ENCODE data around the gene NUP98.

Gene NUP98

GRCh38 chr11:3831378-3832239 is 34.3 kb upstream of the NUP98 start:
- H3K23ac ChIP-seq (ENCODE audit: low read length): no peak overlapping the region
- H3K36me3 ChIP-seq (ENCODE audit: control insufficient read depth, insufficient read depth, low read length): peaks cover 9% of the 10 kb centered on the region
- peaks cover 12% of the 10 kb centered on the region for H3K4me1 ChIP-seq (ENCODE audit: control insufficient read depth, low read depth, low read length)
- peaks cover 9% of the 10 kb centered on the region for H3K79me2 ChIP-seq (ENCODE audit: control insufficient read depth, insufficient read depth, low read length)
- H3K27ac ChIP-seq (ENCODE audit: low read depth, low read length): no peak overlapping the region
- no peak overlapping the region for H3K4me2 ChIP-seq (ENCODE audit: low read length)
- no peak overlapping the region for H4K8ac ChIP-seq (ENCODE audit: low read depth, low read length)
- H3K9ac ChIP-seq (ENCODE audit: low read length): no peak overlapping the region
- H3K18ac ChIP-seq (ENCODE audit: low read length): no peak overlapping the region
- no peak overlapping the region for H2BK15ac ChIP-seq (replicated peaks; ENCODE audit: low read depth)
- no CpG with 5 or more reads among the region's 13 CpGs for WGBS (ENCODE audit: extremely low coverage, insufficient coverage, low lambda C conversion rate)
- no peaks in the 10 kb centered on the region for H3K27me3 ChIP-seq (ENCODE audit: insufficient read depth, low read length, poor library complexity)
- peaks cover 32% of the 10 kb centered on the region for H3K79me1 ChIP-seq (ENCODE audit: low read length)
- H2BK120ac ChIP-seq (ENCODE audit: low read depth, low read length): no peak overlapping the region
- no peak overlapping the region for H2BK5ac ChIP-seq (ENCODE audit: low read length)
- no peak overlapping the region for H3K4me3 ChIP-seq (ENCODE audit: low read length)
- DNase-seq: no peak
- H3K56ac ChIP-seq (ENCODE audit: low read length): no peak overlapping the region
- H2AK5ac ChIP-seq (ENCODE audit: low read length): no peak overlapping the region
- H3K4ac ChIP-seq (ENCODE audit: low read depth, low read length): no peak overlapping the region
- H4K5ac ChIP-seq (ENCODE audit: low read length): no peak overlapping the region

- H3K9ac ChIP-seq (ENCODE audit: low read length): no peak overlapping the region
- no peak overlapping the region for H3K18ac ChIP-seq (ENCODE audit: low read length)
- no peak overlapping the region for H3K4me2 ChIP-seq (ENCODE audit: low read length)
- no peak overlapping the region for H3K23ac ChIP-seq (ENCODE audit: low read length)
- peaks cover 29% of the 10 kb centered on the region for H3K79me1 ChIP-seq (ENCODE audit: low read length)
- no peak overlapping the region for H3K27ac ChIP-seq (ENCODE audit: low read depth, low read length)
- H3K36me3 ChIP-seq (ENCODE audit: control insufficient read depth, insufficient read depth, low read length): peaks cover 12% of the 10 kb centered on the region
- peaks cover 11% of the 10 kb centered on the region for H3K4me1 ChIP-seq (ENCODE audit: control insufficient read depth, low read depth, low read length)
- H3K4ac ChIP-seq (ENCODE audit: low read depth, low read length): no peak overlapping the region
- H2AK5ac ChIP-seq (ENCODE audit: low read length): no peak overlapping the region
- peaks cover 8% of the 10 kb centered on the region for H3K79me2 ChIP-seq (ENCODE audit: control insufficient read depth, insufficient read depth, low read length)
- H2BK5ac ChIP-seq (ENCODE audit: low read length): no peak overlapping the region
- no peak overlapping the region for H2BK15ac ChIP-seq (replicated peaks; ENCODE audit: low read depth)
- WGBS (ENCODE audit: extremely low coverage, insufficient coverage, low lambda C conversion rate): no CpG with 5 or more reads among the region's 1 CpG
- H3K56ac ChIP-seq (ENCODE audit: low read length): no peak overlapping the region
- H4K5ac ChIP-seq (ENCODE audit: low read length): no peak overlapping the region
- no peaks in the 10 kb centered on the region for H3K27me3 ChIP-seq (ENCODE audit: insufficient read depth, low read length, poor library complexity)
- H3K4me3 ChIP-seq (ENCODE audit: low read length): no peak overlapping the region
- H2BK120ac ChIP-seq (ENCODE audit: low read depth, low read length): no peak overlapping the region
- H4K8ac ChIP-seq (ENCODE audit: low read depth, low read length): no peak overlapping the region
- DNase-seq: no peak
Measured at GRCh38 chr11:3830730-3831129, 33.4 kb upstream of the NUP98 start.

- WGBS (ENCODE audit: extremely low coverage, insufficient coverage, low lambda C conversion rate): no CpG with 5 or more reads among the region's 3 CpGs
- peaks cover 8% of the 10 kb centered on the region for H3K79me2 ChIP-seq (ENCODE audit: control insufficient read depth, insufficient read depth, low read length)
- no peak for DNase-seq
Measured at GRCh38 chr11:3830088-3830487, 32.7 kb upstream of the NUP98 start.

GRCh38 chr11:3827434-3828186 is 30.3 kb upstream of the NUP98 start:
- peaks cover 13% of the 10 kb centered on the region for H3K36me3 ChIP-seq (ENCODE audit: control insufficient read depth, insufficient read depth, low read length)
- H4K8ac ChIP-seq (ENCODE audit: low read depth, low read length): no peak overlapping the region
- DNase-seq: no peak
- H3K4me2 ChIP-seq (ENCODE audit: low read length): no peak overlapping the region
- no peak overlapping the region for H3K9ac ChIP-seq (ENCODE audit: low read length)
- no peak overlapping the region for H3K4ac ChIP-seq (ENCODE audit: low read depth, low read length)
- no peak overlapping the region for H3K27ac ChIP-seq (ENCODE audit: low read depth, low read length)
- no peak overlapping the region for H2AK5ac ChIP-seq (ENCODE audit: low read length)
- H3K79me2 ChIP-seq (ENCODE audit: control insufficient read depth, insufficient read depth, low read length): peaks cover 3% of the 10 kb centered on the region
- peaks cover 15% of the 10 kb centered on the region for H3K79me1 ChIP-seq (ENCODE audit: low read length)
- peaks cover 4% of the 10 kb centered on the region for H3K4me1 ChIP-seq (ENCODE audit: control insufficient read depth, low read depth, low read length)
- no peak overlapping the region for H2BK5ac ChIP-seq (ENCODE audit: low read length)
- H3K23ac ChIP-seq (ENCODE audit: low read length): no peak overlapping the region
- H3K27me3 ChIP-seq (ENCODE audit: insufficient read depth, low read length, poor library complexity): no peaks in the 10 kb centered on the region
- no peak overlapping the region for H3K18ac ChIP-seq (ENCODE audit: low read length)
- H4K5ac ChIP-seq (ENCODE audit: low read length): no peak overlapping the region
- WGBS (ENCODE audit: extremely low coverage, insufficient coverage, low lambda C conversion rate): no CpG with 5 or more reads among the region's 35 CpGs
- H3K4me3 ChIP-seq (ENCODE audit: low read length): no peak overlapping the region
- H2BK120ac ChIP-seq (ENCODE audit: low read depth, low read length): no peak overlapping the region
- no peak overlapping the region for H3K56ac ChIP-seq (ENCODE audit: low read length)
- no peak overlapping the region for H2BK15ac ChIP-seq (replicated peaks; ENCODE audit: low read depth)

More at GRCh38 chr11:3830088-3830487, 32.7 kb upstream of the NUP98 start:
- Histone ChIP-seq H2BK5ac (ENCODE audit: low read length) (no peak overlapping the region), H2BK15ac (replicated peaks; ENCODE audit: low read depth) (no peak overlapping the region), H3K56ac (ENCODE audit: low read length) (no peak overlapping the region), H3K23ac (ENCODE audit: low read length) (no peak overlapping the region), H3K36me3 (ENCODE audit: control insufficient read depth, insufficient read depth, low read length) (peaks cover 13% of the 10 kb centered on the region), H2AK5ac (ENCODE audit: low read length) (no peak overlapping the region), H3K4me3 (ENCODE audit: low read length) (no peak overlapping the region), H4K8ac (ENCODE audit: low read depth, low read length) (no peak overlapping the region), H4K5ac (ENCODE audit: low read length) (no peak overlapping the region), H2BK120ac (ENCODE audit: low read depth, low read length) (no peak overlapping the region), H3K27ac (ENCODE audit: low read depth, low read length) (no peak overlapping the region), H3K79me1 (ENCODE audit: low read length) (peaks cover 26% of the 10 kb centered on the region), H3K4me2 (ENCODE audit: low read length) (no peak overlapping the region), H3K27me3 (ENCODE audit: insufficient read depth, low read length, poor library complexity) (no peaks in the 10 kb centered on the region), H3K9ac (ENCODE audit: low read length) (no peak overlapping the region), H3K4me1 (ENCODE audit: control insufficient read depth, low read depth, low read length) (peaks cover 8% of the 10 kb centered on the region), H3K4ac (ENCODE audit: low read depth, low read length) (no peak overlapping the region), H3K18ac (ENCODE audit: low read length) (no peak overlapping the region)

- no peak overlapping the region for H3K18ac ChIP-seq (ENCODE audit: low read length)
Measured at GRCh38 chr11:3826721-3827120, 29.4 kb upstream of the NUP98 start.

More at GRCh38 chr11:3826721-3827120, 29.4 kb upstream of the NUP98 start:
- no peak overlapping the region for H2BK5ac ChIP-seq (ENCODE audit: low read length)
- no peak overlapping the region for H2BK15ac ChIP-seq (replicated peaks; ENCODE audit: low read depth)
- no peak overlapping the region for H3K4ac ChIP-seq (ENCODE audit: low read depth, low read length)
- H3K27me3 ChIP-seq (ENCODE audit: insufficient read depth, low read length, poor library complexity): no peaks in the 10 kb centered on the region
- H3K4me1 ChIP-seq (ENCODE audit: control insufficient read depth, low read depth, low read length): peaks cover 4% of the 10 kb centered on the region
- H3K4me3 ChIP-seq (ENCODE audit: low read length): no peak overlapping the region
- H3K79me2 ChIP-seq (ENCODE audit: control insufficient read depth, insufficient read depth, low read length): peaks cover under 1% of the 10 kb centered on the region
- H3K4me2 ChIP-seq (ENCODE audit: low read length): no peak overlapping the region
- H2AK5ac ChIP-seq (ENCODE audit: low read length): no peak overlapping the region
- no peak overlapping the region for H3K23ac ChIP-seq (ENCODE audit: low read length)
- H3K9ac ChIP-seq (ENCODE audit: low read length): no peak overlapping the region
- no peak overlapping the region for H4K5ac ChIP-seq (ENCODE audit: low read length)
- no peak overlapping the region for H3K27ac ChIP-seq (ENCODE audit: low read depth, low read length)
- no peak for DNase-seq
- peaks cover 9% of the 10 kb centered on the region for H3K79me1 ChIP-seq (ENCODE audit: low read length)
- WGBS (ENCODE audit: extremely low coverage, insufficient coverage, low lambda C conversion rate): no CpG with 5 or more reads among the region's 3 CpGs
- no peak overlapping the region for H3K56ac ChIP-seq (ENCODE audit: low read length)
- H4K8ac ChIP-seq (ENCODE audit: low read depth, low read length): no peak overlapping the region
- peaks cover 11% of the 10 kb centered on the region for H3K36me3 ChIP-seq (ENCODE audit: control insufficient read depth, insufficient read depth, low read length)
- H2BK120ac ChIP-seq (ENCODE audit: low read depth, low read length): no peak overlapping the region
